Esophagus squamous epithelium (tissue), 5 donors: ENCODE measurements around the gene PEX12. TPM values are rescaled to one million over a fixed set of nuclear protein-coding genes. Genes with fewer than 3 reads are reported as not detected.

Experiments
- DNase-seq: peaks from one replicate; lab custom pipeline; 2025; lab: John Stamatoyannopoulos, UW
- H3K27ac ChIP-seq, 4 donors: fragments of 200-600 bp; sonication (generic); one replicate each; pipeline ENCODE4 v1.5.1; 2016 to 2019; ENCODE audit warnings: mild to moderate bottlenecking in 1 of 4
- H3K27me3 ChIP-seq, 4 donors: fragments of 200-600 bp; sonication (generic); 1 replicate in 3 of 4; 2 replicates in 1 of 4; pipeline versions ENCODE4 v1.5.1 to v1.6.0; 2017 to 2021; ENCODE audit warnings: antibody characterized with exemption in 1 of 4
- H3K36me3 ChIP-seq, 3 donors: fragments of 200-600 bp; sonication (generic); one replicate each; pipeline ENCODE4 v1.5.1; 2016 to 2019
- H3K4me1 ChIP-seq, 3 donors: fragments of 200-600 bp; sonication (generic); one replicate each; pipeline ENCODE4 v1.5.1; 2017 to 2019
- H3K4me3 ChIP-seq, 4 donors: fragments of 200-600 bp; sonication (generic); 1 replicate in 3 of 4; 2 replicates in 1 of 4; pipeline ENCODE4 v1.5.1; 2016 to 2019; ENCODE audit warnings: mild to moderate bottlenecking in 2 of 4, moderate library complexity in 1 of 4
- H3K9me3 ChIP-seq, 3 donors: fragments of 200-600 bp; sonication (generic); one replicate each; pipeline ENCODE4 v1.5.1; 2016 to 2019
- CTCF ChIP-seq, 6 experiments: fragments of 450-650 bp in 4 of 6; fragments of 200-600 bp in 2 of 6; sonication (generic) in 2 of 6; IDR thresholded peaks; one replicate each; pipeline ENCODE4 v1.5.1; 2016 to 2019; ENCODE audit warnings: antibody characterized with exemption in 6 of 6, mild to moderate bottlenecking in 4 of 6, moderate library complexity in 4 of 6
- POLR2A ChIP-seq, 4 donors: fragments of 450-650 bp; IDR thresholded peaks; one replicate each; pipeline ENCODE4 v1.6.1; 2017; ENCODE audit warnings: antibody characterized with exemption in 4 of 4, mild to moderate bottlenecking in 4 of 4, moderate library complexity in 3 of 4
- WGBS, 2 donors: methylation state at CpG; one replicate each; pipeline ENCODE4 v1.1.5; 2018; 5-methylcytosine and 5-hydroxymethylcytosine counted together
- intact Hi-C: fragments of 100-400 bp; cut with DNase I; formaldehyde crosslinking; loops from one replicate; pipeline ENCODE4 v1.15.0; 2022
- total RNA-seq, 4 donors: library from RNA; depleted of rRNA; stranded (reverse); fragments of >200 nt; gene quantifications; one replicate each; pipeline ENCODE4 v1.1.0, GENCODE V29; 2016
- donor health status: DM: yes; HTN: yes; CAD: no.

Gene PEX12
- total RNA-seq, 4 donors from 2014 or later: 0.95 to 4.4 (median 3.6) TPM

GRCh38 chr17:35584061-35584460 lies 5.7 kb upstream of the PEX12 start:
- Histone ChIP-seq H3K9me3 (no peaks in the 10 kb centered on the region), H3K27me3 (peaks cover 0 to 27% (median 0%) of the 10 kb centered on the region in 4 donors), H3K27ac (no peak overlapping the region), H3K4me1 (peaks cover 10 to 32% (median 17%) of the 10 kb centered on the region in 3 donors), H3K4me3 (no peak overlapping the region), H3K36me3 (no peaks in the 10 kb centered on the region)
- WGBS, 2 donors: 81 to 100% methylated on average over 1 of the region's 1 CpG
- DNase-seq: no peak
- TF ChIP-seq CTCF (IDR thresholded peaks at IDR 0.05) (no peak), POLR2A (IDR thresholded peaks at IDR 0.05) (no peak)
- intact Hi-C loops: no loop called here

GRCh38 chr17:35578929-35579432 lies 610 bp upstream of the PEX12 start:
- TF ChIP-seq CTCF (IDR thresholded peaks at IDR 0.05) (no peak), POLR2A (IDR thresholded peaks at IDR 0.05) (no peak)
- Histone ChIP-seq H3K4me1 (peaks cover 16 to 26% (median 16%) of the 10 kb centered on the region in 3 donors), H3K9me3 (no peaks in the 10 kb centered on the region), H3K27me3 (peaks cover 0 to 8% (median 0%) of the 10 kb centered on the region in 4 donors), H3K4me3 (peak overlapping the region; percentile 56 to 91 (median 78)), H3K27ac (peak overlapping the region; percentile 86 to 96 (median 90)), H3K36me3 (peaks cover 0 to 21% (median 11%) of the 10 kb centered on the region in 3 donors)
- intact Hi-C loops: no loop called here
- DNase-seq: no peak
- WGBS, 2 donors: 3% methylated on average over 11 of the region's 11 CpGs

- Histone ChIP-seq H3K36me3 (peaks cover 0 to 33% (median 11%) of the 10 kb centered on the region in 3 donors), H3K27ac (peak overlapping the region; percentile 86 to 96 (median 90)), H3K9me3 (no peaks in the 10 kb centered on the region), H3K4me1 (peaks cover 16 to 26% (median 16%) of the 10 kb centered on the region in 3 donors), H3K27me3 (no peaks in the 10 kb centered on the region), H3K4me3 (peak overlapping the region; percentile 56 to 91 (median 78))
- no peak for TF ChIP-seq POLR2A (IDR thresholded peaks at IDR 0.05)
- TF ChIP-seq CTCF (IDR thresholded peaks at IDR 0.05): no peak
- intact Hi-C loops: no loop called here
- DNase-seq: no peak
- 1 to 3% methylated on average over 8 of the region's 8 CpGs for WGBS, 2 donors
Observed at GRCh38 chr17:35577830-35578196, 558 bp downstream of the PEX12 start.

DNA sequence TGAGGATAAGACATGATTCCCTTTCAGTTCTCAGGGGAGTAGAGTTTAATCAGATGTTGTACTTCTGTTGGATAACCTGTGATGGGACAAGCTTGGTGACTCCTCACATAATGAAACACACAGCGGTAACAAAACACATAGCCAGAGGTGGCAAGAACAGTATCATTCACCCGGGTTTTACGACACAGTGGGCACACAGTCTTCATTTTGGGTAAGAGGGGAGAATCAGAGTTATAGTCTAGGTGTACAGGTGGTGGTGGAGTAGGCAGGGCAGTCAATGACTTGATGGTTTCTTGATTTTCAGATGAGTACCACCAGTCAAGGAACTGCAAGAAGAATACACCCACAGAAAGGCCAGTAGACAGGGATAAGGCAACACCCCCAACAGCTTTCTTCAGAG lies 2.6 kb downstream of the PEX12 start:
- TF ChIP-seq POLR2A (IDR thresholded peaks at IDR 0.05): no peak
- TF ChIP-seq CTCF (IDR thresholded peaks at IDR 0.05): no peak
- intact Hi-C loops: no loop called here
- DNase-seq: no peak
- Histone ChIP-seq H3K9me3 (no peaks in the 10 kb centered on the region), H3K27me3 (no peaks in the 10 kb centered on the region), H3K27ac (no peak overlapping the region), H3K36me3 (peaks cover 0 to 34% (median 11%) of the 10 kb centered on the region in 3 donors), H3K4me3 (no peak overlapping the region), H3K4me1 (peaks cover 16 to 32% (median 16%) of the 10 kb centered on the region in 3 donors)
- 68 to 91% methylated on average over 3 of the region's 3 CpGs for WGBS, 2 donors

DNA sequence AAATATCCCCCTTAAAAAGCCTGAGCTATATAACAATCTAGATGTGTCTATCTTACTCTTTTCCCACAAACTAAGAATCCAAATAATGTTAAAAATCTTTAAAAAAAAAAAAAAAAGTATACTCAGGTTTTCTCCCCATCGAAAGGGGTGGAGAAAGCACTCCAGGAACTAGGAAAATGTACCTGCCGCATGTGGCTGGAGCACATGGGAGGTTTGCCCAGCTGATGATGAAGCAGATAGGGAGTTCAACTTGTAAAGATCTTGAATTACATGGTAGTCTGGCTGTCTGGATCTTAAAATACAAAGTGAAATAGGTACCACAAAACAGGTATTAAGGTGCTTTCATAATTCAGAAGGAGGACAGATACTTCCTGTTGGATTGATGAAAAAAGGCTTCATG lies 9.0 kb downstream of the PEX12 start:
- Histone ChIP-seq H3K4me3 (no peak overlapping the region), H3K4me1 (peaks cover 16 to 37% (median 22%) of the 10 kb centered on the region in 3 donors), H3K27ac (no peak overlapping the region), H3K36me3 (peaks cover 0 to 17% (median 0%) of the 10 kb centered on the region in 3 donors), H3K27me3 (no peaks in the 10 kb centered on the region), H3K9me3 (no peaks in the 10 kb centered on the region)
- DNase-seq: no peak
- WGBS, 2 donors: 54 to 60% methylated on average over 2 of the region's 2 CpGs
- intact Hi-C loops: no loop called here
- TF ChIP-seq POLR2A (IDR thresholded peaks at IDR 0.05) (no peak), CTCF (IDR thresholded peaks at IDR 0.05) (no peak)
